Hepatic stellate cell (primary cell): ENCODE data around the gene CLCN7.

ENCODE experiments used
- DNase-seq: peaks from one replicate; pipeline ENCODE4 v3.0.0; 2011; ENCODE audit warnings: low spot score

Gene CLCN7, protein sequence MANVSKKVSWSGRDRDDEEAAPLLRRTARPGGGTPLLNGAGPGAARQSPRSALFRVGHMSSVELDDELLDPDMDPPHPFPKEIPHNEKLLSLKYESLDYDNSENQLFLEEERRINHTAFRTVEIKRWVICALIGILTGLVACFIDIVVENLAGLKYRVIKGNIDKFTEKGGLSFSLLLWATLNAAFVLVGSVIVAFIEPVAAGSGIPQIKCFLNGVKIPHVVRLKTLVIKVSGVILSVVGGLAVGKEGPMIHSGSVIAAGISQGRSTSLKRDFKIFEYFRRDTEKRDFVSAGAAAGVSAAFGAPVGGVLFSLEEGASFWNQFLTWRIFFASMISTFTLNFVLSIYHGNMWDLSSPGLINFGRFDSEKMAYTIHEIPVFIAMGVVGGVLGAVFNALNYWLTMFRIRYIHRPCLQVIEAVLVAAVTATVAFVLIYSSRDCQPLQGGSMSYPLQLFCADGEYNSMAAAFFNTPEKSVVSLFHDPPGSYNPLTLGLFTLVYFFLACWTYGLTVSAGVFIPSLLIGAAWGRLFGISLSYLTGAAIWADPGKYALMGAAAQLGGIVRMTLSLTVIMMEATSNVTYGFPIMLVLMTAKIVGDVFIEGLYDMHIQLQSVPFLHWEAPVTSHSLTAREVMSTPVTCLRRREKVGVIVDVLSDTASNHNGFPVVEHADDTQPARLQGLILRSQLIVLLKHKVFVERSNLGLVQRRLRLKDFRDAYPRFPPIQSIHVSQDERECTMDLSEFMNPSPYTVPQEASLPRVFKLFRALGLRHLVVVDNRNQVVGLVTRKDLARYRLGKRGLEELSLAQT

DNA sequence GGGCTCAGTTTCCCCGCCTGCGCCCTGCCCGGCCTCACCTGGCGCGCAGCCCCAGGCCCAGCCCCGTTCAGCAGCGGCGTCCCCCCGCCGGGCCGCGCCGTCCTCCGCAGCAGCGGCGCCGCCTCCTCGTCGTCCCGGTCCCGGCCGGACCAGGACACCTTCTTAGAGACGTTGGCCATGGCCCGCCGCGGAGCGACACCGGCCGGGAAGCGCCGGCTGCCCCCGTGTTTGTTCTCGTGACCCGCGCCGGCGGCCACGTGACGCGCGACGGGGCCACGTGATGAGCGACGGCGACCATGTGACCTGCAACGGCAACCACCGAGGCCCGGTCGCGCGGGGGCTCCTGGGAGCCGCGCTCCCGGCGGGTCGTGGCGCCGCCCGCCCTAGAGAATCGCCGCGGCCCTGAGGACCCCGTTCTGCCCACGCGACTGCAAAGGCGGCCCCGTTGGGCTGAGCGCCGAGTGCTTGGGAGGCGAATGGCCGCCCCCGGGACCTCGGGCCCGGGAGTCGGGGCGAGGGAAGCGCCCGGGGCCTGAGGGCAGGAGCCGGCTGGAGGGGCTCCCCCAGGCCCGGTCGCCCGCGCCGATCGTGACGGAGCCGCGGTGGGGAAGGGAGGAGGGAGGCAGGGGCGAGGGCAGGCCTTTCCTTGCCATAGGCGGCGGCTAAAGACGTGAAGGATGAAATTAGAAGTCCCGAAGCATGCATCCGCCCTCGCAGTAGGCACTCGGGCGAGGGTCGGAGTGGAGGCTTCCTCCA is at the start of gene CLCN7:
Gene CLCN7 (minus strand): TSS at position 233 of the 756 bp plus-strand sequence. CDS start 54 bp downstream, at position 179.
- peak; percentile 97 for DNase-seq

DNA sequence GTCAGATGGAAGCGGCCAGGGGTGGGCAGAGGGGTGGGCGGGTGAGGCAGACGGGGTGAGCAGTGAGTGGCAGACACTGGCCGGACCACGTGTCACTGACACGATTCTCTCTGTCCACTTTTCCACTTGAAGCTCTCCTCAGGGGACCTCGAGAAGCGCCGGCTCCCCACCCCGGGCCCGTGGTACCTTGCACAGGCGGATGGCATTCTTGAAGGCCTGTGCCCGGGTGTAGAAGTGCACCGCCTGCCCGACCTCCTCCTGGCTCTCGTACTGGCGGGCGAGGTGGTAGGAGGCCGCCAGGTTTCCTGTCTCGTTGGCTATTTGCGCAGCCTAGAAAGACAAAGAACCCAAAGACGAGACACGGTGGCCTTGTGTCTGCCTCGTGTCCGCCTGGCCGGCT is 49.5 kb upstream of the CLCN7 start:
- no peak for DNase-seq

DNA sequence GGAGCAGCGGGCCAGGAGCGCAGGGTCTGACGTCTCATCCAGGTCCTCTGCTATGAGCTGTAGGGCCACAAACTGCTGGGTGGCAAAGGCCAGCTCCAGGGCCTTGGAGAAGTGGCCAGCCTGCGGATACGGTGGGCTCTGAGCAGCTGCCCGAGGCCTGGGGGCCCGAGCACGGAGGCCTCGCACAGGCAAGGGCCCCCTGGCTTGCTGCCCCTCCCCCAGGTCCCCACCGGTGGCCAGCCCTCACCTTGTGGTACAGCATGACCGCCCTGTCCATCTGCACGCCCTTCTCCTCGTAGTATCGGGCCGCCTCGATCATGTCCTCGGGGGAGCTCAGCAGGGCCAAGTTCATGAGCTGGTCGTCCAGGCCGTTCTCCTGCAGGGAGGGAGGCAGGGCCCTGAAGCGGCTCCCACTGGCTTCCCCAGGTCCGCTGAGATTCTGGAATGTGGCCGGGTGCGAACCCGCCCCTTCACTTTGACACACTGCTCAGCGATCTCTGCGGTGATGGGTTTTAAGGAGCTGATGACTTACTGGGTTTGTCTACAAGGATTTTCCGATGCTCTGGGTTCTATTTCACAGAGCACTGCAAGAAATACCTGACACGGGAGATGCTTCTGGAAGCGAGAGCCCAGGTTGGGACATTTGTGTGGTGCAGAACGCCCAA is 48.9 kb upstream of the CLCN7 start:
- DNase-seq: no peak

DNA sequence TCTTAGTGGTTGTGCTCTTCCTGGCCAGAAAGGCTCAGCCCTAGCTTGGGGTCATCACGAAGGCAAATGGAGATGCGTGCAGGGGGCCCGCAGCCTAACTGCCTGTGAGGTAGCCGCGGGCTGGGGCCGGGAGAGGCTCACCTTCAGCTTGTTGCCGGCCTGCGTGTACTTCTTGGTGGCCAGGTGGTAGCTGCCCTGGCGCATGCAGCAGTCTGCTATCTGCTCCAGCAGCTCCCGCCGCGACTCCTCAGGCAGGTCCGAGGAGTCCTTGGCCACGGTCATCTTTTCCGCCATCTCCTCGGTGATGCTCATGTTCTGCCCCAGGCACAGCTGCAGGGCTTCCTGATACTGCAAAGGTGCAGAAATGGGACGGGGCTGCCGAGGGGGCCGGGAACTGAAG is 45.6 kb upstream of the CLCN7 start:
- DNase-seq: no peak

DNA sequence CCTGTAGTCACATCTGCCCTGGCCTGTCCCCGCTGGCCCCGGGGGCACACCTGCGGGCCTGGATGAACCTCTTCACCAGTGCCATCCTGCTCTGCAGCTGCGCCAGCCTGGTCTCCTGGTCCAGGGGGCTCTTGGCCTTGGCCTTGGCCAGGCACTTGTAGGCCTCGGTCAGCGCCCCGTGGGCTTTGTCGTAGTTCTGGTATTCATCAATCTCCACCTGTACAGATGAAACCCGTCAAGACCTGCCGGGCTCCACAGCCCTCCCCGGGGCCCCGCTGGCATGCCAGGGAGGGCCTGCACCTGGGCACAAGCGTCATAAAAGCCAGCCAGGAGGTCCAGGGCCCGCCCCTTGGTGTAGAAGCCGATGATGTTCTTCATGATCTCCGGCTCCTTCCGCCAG is 45.0 kb upstream of the CLCN7 start:
- no peak for DNase-seq

DNA sequence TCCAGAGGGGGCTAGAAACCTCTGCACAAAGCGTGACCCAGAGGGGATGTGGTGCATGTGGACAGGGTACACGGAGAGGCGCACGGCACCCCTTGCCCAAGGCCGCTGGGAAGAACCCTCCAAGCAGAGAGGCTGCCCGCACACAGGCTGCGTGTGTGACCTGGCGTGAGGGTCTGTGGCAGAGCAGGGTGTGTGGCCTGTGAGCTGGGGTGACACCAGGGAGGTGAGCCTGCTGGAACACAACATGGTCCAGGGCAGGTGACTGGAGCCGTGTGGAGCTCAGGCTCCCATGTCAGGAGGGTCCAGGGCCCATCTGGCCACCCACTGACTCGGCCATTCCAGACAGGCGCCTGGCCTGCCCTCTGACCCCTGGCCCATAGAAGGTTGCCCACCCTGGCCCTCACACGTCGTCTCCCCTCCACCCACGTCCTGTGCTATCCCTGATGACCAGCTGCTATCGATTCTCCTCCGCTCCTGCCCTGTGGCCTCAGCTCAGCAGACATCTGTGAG is 43.9 kb upstream of the CLCN7 start:
- DNase-seq: no peak

DNA sequence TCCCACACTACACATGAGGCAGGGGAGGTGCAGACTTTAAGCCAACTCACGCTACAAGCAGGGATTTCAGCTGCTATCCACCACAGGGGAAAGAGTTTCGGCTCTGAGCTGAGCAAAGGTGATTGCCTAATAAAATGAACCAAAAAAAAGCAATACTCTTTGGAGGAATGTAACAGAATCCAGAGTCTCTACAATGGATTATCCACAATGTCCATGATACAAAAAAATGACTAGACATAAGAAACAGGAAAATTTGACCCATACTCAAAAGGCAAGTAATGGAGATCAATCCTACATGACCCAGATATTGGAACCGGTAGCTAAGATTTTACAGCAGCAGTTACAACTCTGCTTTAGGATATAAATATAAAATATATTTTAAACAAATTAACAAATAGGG is 39.7 kb upstream of the CLCN7 start:
- DNase-seq: no peak

DNA sequence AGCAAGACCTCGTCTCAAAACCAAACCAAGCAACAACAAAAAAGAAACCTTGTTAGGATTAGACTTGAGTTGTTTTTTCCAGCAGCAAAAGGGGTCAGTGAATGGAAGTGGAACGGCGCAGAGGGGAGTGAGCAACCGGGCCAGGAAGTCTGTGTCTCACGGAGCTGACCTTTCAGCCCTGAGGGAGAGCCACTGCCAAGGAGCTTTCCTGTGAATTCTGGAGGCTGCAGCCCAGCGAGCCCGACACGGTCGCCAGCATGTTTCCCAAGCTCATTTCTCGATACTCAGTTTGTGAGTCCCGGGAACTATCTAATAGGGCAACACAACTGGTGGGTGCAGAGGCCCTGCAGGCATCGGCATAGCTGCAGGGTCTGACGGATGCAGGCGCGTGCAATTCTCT is 37.9 kb upstream of the CLCN7 start:
- DNase-seq: no peak

DNA sequence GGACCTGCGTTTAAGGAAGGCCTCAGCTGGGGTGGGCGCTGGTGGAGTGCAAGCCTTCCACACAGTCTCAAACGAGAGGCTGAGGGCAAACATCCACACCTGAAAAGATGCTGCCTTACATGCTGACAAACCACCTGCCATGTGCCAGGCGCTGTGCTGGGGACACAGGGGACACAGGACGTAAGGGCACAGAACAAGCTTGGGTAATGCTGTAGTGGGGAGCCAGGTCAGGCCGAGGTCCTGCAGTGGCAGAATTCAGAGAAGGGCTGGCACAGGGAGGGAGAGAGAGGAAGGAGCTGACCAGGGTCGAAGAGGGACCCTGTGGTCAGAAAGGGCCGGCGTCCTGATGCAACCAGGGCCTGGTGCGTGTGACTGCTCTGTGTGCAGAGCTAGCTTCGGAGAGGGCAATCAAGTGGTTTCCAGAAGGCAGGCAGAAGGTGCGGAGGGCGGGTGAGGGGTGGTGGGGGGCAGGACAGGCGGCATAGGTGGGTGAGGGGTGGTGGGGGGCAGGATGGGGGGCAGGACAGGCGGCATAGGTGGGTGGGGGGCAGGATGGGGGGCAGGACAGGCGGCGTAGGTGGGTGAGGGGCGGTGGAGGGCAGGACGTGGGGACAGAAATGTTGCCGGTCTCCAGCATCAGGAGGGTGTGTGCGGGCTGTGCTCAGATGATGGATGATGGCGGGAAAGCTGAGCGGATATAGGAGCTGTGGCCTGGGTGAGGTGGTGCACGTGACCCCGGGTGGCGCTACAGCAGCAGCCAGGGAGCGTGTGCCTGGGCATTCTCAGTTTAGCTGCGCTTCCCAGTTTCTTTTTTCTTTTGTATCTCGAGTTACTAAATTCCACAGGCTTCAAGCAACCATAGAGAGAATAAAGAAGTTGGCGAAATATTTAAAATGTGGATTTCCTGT is 37.1 kb upstream of the CLCN7 start:
- no peak for DNase-seq

DNA sequence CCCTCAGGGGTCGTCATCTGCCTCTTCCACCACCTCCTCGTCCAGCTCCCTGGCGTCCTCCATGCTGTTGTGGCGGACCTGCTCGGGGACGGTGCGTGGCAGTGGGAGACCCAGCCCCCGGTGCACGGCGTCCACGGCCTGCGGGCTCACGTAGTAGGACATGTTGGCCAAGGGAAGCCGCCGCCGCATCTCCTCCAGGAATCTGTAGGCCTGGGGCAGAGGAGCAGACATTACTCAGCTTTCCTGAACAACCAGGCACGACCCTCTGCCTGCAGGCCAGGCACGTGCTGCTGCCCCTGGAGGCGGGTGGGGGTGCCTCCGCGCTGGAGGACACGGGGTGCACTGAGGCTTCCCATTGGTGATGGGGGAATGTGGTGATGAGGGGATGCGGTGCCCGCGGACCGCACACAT is 36.1 kb upstream of the CLCN7 start:
- DNase-seq: no peak

DNA sequence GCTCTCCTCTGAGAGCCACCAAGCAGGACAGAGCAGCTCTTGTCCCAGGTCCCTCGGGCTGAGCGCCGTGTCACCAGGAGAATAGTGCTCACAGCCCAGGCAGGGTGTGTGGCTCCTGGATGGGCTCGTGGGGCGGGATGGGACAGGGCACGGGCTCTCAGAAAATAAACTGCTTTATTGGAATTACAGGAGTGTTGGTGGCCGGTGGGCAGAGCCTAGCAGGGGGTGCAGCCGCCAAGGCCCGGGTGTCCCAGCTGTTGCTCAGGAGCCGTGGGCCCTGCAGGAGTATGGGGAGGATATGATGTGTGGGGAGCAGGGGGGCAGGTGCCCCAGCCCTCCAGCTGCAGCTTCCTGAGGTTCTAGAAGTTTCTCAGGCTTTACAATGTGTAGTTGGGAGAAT is 35.4 kb upstream of the CLCN7 start:
- no peak for DNase-seq

DNA sequence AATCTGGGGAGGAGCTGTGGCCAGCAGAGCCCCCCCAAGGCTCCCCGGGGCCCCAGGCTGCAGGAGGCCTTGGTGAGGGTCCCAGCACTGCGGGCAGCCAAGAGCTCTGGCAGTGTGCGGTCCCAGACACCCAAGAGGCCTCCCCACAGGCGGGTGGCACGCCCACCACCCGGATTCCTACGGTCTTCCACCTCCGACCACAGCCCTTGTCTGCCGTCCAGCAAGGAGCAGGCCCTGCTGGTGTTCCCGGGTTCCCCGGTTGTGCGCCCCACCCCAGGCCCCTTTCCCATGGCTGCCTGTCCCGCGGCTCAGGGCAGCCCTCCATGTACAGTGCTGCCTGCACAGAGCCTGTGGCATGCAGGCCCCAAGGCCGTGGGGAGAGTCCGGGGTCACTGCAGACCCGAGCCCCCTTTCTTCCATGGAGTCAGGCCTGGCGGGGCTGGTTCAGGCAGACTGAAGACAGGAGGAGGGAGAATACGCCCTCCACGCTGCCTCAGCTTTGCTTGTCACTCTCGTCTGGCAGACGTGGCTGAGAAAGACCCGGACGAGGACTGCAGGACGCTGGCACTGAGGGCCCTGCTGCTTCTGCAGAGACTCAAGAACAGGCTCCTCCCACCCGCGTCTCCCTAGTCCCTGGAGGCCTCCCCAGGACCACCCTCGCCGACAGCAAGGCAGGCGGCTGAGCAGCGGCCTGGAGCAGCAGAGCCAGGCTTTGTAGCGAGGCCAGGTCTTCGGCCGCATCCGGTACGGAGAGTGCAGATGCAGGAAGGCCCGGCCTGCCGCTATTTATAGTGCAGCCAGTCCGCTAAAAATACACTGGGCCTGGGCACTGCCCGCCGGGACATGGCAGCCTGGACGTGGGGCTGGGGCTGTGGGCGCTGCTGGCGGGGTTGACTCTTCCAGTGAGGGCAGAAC is 34.7 kb upstream of the CLCN7 start:
- DNase-seq: peak; percentile 65

DNA sequence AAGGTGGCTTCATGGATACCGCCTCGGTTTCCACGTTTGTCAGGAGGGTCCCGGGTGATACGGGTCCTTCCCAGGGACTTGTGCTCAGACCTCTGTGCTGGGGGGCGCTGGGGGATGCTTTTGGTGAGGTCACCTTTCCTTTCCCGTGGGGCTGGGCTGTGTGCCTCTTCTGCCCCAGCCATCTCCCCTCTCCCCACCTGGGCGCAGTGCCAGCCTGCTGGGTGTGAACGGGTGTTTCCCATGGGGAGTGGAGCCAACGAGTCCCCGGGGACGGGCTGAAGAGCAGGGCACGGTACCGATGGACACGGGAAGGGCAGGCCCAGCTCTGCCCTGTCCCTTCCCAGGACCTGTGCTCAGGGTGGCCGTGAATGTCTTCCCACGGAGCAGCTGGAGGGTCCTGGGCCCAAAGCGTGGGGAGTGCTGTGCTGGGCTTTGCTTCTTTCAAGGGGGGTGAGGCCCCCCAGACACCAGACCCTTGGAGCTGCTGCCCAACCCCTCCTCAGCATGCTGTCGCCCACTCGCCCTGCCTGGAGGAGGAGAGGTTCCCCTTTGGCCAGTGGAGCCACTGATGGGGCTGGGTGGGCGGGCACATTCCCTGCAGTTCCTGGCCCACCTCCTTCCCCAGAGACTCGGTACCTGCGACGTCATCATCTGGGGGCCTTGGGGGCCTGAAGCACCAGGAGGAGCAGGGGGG is 33.8 kb upstream of the CLCN7 start:
- no peak for DNase-seq

DNA sequence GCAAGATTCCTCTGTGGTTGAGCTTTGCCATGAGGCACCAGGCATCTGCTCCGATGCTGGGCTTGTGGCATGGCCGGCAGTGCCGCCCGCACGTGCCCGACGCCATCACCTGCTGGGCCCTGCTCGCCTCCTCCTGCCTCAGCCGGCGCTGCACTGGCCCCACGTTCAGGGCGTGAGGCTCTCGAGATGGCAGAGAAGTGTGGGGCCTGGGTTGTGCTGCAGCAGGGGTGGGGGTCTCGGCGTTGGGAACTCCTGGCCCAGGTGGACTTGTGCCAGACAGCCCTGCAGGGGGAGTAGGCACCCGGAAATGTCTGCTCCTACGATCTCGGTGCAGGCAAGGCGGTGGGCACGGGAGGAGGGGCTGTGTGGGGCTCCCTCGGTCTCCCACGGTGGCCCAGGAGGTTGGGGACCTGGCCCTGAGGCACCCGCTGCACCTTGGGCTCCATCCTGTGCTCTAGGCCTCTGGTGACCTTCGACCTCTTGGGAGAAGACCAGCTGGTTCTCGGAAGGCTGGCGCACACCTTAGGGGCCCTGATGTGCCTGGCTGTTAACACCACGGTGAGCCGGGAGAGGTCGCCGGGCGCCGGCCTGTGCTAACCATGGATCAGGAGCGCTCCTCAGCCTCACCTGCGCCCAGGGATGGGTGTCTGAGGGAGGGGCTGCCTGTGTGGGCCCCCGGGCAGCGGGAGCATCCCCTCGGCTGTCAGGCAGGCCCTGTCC is 31.8 kb upstream of the CLCN7 start:
- DNase-seq: no peak

DNA sequence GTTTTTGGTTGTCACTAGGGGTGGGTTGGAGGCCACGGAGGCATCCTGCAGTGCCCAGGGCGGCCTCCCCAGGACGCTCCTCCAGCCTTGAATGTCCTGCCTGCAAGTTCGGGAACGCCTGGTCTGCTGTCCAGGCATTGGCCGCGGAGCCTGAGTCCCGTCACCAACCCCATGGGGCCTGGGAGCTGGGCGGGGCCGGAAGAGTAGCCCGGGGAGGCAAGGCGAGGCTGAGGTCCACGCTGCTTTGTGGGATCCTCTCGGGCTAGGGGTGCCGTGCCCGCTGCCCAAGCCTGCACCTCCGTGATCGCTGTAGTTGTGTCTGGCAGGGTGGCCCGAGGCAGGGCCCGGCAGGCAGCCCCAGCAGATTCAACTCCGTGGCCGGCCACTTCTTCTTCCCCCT is 31.1 kb upstream of the CLCN7 start:
- DNase-seq: no peak

DNA sequence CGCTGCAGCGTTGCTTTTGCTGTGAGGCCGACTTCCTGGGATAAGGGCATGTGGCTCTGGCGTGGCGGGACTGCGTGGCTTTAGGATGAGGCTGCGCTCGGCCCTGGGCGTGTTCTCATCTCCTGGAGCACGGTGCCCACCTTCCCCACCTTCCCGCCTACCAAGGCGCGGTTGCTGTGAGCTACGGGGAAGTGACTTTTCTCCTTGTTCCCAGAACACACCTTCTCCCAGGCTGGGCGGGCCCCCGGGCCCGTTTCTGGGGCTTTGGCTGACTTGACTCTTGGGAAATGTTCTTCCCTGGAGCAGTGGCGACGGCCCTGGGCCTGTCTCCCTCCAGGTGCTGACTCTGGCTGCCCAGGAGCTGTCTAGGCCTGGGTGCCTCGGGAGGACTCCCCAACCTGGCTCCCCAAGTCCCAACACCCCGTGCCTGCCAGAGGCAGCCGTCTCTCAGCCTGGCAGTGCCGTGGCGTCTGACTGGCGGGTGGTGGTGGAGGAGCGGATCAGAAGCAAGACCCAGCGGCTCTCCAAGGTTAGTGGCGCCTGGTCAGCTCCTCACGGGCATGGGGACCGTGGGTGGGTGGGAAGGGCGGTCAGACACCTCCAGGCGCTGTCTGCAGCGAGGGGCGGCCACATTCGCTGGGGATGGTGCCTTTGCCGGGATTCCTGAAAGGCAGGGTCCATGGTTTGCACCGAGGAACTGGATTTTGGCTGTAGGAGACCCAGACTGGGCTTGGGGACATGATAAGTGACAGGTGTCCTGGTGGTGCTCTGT is 30.4 kb upstream of the CLCN7 start:
- no peak for DNase-seq

DNA sequence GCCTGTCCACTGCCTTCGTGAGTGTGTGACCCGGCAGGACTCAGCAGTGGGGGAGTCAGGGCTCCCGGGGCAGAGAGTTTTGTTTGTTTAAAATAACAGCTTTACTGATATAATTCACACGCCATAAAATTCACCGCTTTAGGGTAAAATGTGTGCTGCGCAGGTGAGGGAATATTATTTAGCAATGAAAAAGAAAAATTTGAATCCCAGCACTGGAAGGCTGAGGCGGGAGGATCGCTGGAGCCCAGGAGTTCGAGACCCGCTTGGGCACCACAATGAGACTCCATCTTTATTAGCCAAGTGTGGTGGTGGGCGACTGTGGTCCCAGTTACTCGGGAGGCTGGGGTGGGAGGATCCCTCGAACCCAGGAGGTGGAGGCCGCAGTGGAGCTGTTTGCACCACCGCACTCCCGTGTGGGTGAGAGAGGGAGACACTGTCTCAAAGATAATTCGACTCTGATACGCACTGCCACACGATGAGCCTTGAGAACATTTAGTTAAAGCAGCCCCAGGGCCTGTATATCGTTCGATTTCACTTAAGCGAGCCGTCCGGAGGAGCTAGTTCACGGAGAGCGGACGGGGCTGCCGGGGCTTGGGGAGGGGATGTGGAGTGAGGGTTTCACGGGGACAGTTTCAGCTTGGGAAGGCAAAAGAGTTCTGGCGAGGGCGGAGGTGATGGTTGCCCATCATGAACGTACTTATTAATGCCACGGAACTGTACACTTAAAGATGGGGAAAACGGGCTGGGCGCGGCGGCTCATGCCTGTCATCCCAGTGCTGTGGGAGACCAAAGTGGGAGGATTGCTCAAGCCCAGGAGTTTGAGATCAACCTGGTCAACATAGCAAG is 28.5 kb upstream of the CLCN7 start:
- no peak for DNase-seq
